ENCODE measurements around the gene SIPA1L3.

DNA sequence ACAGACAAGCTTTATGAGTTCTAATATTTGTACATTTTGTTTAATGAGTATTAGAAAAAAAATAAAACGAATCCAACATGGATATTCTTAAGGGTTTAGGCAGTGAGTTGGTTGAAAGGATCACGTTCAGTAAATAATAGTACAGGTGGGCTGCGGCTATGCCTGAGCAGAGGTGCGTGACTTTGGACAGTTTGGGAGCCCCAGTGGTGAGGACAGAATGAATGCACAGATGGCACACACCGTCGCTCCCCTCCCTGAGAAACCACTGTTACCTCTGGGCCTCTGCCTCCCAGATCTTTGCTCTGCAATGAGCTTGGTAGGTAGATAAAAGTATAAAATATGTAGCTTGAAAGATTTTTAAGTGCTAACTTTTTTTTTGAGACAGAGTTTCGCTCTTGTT lies 153.3 kb downstream of the SIPA1L3 start:
- TF ChIP-seq BCL11A (tag by site-specific recombination; IDR thresholded peaks at IDR 0.05; ENCODE audit: low read depth) = no peak
- TF ChIP-seq, protein P1, sequence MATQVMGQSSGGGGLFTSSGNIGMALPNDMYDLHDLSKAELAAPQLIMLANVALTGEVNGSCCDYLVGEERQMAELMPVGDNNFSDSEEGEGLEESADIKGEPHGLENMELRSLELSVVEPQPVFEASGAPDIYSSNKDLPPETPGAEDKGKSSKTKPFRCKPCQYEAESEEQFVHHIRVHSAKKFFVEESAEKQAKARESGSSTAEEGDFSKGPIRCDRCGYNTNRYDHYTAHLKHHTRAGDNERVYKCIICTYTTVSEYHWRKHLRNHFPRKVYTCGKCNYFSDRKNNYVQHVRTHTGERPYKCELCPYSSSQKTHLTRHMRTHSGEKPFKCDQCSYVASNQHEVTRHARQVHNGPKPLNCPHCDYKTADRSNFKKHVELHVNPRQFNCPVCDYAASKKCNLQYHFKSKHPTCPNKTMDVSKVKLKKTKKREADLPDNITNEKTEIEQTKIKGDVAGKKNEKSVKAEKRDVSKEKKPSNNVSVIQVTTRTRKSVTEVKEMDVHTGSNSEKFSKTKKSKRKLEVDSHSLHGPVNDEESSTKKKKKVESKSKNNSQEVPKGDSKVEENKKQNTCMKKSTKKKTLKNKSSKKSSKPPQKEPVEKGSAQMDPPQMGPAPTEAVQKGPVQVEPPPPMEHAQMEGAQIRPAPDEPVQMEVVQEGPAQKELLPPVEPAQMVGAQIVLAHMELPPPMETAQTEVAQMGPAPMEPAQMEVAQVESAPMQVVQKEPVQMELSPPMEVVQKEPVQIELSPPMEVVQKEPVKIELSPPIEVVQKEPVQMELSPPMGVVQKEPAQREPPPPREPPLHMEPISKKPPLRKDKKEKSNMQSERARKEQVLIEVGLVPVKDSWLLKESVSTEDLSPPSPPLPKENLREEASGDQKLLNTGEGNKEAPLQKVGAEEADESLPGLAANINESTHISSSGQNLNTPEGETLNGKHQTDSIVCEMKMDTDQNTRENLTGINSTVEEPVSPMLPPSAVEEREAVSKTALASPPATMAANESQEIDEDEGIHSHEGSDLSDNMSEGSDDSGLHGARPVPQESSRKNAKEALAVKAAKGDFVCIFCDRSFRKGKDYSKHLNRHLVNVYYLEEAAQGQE (tag by site-specific recombination; IDR thresholded peaks at IDR 0.05) = no peak
- TF ChIP-seq ZBTB44 (tag by site-specific recombination; IDR thresholded peaks at IDR 0.05) = no peak
- TF ChIP-seq ZNF146 (tag by site-specific recombination; IDR thresholded peaks at IDR 0.05) = no peak
- TF ChIP-seq, protein P2, sequence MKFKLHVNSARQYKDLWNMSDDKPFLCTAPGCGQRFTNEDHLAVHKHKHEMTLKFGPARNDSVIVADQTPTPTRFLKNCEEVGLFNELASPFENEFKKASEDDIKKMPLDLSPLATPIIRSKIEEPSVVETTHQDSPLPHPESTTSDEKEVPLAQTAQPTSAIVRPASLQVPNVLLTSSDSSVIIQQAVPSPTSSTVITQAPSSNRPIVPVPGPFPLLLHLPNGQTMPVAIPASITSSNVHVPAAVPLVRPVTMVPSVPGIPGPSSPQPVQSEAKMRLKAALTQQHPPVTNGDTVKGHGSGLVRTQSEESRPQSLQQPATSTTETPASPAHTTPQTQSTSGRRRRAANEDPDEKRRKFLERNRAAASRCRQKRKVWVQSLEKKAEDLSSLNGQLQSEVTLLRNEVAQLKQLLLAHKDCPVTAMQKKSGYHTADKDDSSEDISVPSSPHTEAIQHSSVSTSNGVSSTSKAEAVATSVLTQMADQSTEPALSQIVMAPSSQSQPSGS (tag by site-specific recombination; IDR thresholded peaks at IDR 0.05; ENCODE audit: low read depth) = no peak
- TF ChIP-seq, protein P3, sequence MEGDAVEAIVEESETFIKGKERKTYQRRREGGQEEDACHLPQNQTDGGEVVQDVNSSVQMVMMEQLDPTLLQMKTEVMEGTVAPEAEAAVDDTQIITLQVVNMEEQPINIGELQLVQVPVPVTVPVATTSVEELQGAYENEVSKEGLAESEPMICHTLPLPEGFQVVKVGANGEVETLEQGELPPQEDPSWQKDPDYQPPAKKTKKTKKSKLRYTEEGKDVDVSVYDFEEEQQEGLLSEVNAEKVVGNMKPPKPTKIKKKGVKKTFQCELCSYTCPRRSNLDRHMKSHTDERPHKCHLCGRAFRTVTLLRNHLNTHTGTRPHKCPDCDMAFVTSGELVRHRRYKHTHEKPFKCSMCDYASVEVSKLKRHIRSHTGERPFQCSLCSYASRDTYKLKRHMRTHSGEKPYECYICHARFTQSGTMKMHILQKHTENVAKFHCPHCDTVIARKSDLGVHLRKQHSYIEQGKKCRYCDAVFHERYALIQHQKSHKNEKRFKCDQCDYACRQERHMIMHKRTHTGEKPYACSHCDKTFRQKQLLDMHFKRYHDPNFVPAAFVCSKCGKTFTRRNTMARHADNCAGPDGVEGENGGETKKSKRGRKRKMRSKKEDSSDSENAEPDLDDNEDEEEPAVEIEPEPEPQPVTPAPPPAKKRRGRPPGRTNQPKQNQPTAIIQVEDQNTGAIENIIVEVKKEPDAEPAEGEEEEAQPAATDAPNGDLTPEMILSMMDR (tag by site-specific recombination; IDR thresholded peaks at IDR 0.05) = no peak
- TF ChIP-seq ZNF704 (tag by site-specific recombination; IDR thresholded peaks at IDR 0.05) = no peak
- no peak for TF ChIP-seq ZNF341 (tag by site-specific recombination; IDR thresholded peaks at IDR 0.05; ENCODE audit: low read depth)
- TF ChIP-seq ZNF837 (tag by site-specific recombination; IDR thresholded peaks at IDR 0.05) = no peak
- TF ChIP-seq ZNF37A (tag by site-specific recombination; IDR thresholded peaks at IDR 0.05) = no peak
